Skin of body (tissue), 2 donors: ENCODE data around the gene ABCA13. TPM values are rescaled to one million over a fixed set of nuclear protein-coding genes. Genes with fewer than 3 reads are reported as not detected.

ENCODE experiments used
- DNase-seq: peaks from one replicate; lab custom pipeline; 2025; lab: John Stamatoyannopoulos, UW
- total RNA-seq: library from RNA; depleted of rRNA; stranded (reverse); fragments of >200 nt; gene quantifications from one replicate; pipeline ENCODE4 v1.2.3, GENCODE V29; 2014

Gene ABCA13
- total RNA-seq, 1 donor from 2014 or later: 5.6 TPM

DNA sequence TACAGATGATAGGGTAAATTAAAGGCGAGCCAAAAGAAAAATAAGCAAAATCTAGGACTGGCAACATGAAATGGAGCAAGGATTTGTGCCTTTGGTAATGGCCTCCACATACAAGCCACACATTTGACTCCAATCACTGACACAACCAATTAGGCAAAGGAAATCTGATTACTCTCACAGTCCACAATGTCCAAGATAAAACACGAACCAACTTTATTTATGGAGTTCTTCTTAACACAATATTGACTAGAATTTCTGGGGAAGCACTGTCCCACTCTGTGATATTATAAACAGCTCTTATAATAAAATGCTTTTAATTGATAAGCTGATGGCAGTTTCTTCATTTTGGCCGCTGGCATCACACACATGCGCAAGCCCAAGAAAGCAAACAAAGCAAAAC, 334.2 kb downstream of the ABCA13 start:
- no peak for DNase-seq

DNA sequence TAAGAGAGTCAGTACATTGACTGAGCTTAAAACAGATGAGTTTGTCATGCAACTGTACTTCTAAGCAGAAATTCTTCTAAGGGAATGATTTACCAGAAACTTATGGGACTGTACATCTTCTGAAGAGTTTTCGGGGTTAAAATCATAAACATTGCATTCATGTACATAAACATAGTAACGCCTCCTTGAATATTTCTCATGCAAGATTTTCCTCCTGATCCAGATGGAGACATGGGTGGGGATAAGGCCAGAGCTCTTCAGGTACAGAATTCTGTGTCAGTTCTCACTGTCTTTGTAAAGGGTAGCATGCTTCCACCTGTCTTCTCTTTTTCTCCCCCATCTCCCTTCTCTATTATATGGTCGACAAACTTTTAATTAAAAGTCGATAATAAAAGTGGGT, 335.3 kb downstream of the ABCA13 start:
- DNase-seq: no peak

GRCh38 chr7:48511080-48511479, 339.8 kb downstream of the ABCA13 start:
- no peak for DNase-seq

DNA sequence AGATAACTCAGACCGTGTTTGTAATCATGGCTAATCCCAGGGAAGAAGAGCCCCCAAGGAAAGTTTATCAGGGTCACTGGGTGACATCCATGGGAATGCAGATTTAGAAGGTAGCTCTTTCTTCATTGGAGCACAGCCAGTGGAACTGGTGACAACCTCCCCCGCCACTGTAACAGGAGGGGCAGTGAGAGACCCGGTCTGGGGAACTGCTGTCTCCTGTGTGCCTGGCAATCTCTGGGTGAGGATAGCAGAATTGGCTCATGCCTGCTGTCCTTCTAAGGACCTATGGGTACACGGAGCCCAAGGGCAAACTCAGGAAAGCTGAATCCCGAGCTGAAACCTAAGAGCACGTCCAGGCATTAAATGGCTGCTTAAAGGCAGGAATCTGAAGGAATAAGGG, 341.6 kb downstream of the ABCA13 start:
- DNase-seq: no peak

DNA sequence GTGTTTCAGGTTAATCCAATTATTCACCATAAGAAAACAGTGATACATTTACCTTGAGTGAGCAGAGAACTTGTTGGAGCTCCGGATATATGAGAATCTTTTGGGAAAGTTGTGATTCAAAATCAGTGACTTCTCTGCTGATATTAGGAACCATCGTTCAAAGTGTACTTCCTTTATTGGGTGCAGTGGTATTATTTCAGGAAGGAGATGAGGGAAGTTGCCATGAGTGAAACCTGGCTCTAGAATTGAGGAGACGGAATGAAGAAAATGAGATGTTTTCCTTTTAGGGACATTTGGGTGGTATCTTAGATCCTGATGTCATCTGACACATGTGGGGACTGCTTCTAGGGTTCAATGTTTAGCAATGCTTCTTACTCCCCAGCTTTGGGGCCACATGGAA, 343.9 kb downstream of the ABCA13 start:
- DNase-seq: no peak

DNA sequence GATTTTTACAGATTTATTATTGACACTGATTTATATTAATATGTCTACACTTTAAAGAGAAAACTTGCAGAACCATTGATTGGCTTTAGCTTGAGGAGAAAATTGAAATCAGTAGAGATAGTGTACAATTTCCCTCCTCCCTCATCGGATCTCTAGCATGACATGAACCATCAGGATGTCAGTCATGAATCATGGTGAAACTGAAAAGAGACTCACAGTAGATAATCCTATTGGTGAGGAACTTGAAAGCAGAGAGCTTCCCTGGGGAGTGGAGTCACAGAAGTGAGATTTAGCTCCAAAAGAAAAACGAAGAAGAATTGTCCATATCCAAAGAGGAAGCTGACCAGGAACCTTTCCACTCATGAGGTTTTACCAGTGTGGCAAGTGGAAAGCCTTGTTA, 346.8 kb downstream of the ABCA13 start:
- no peak for DNase-seq

- DNase-seq: no peak
Observed at GRCh38 chr7:48522692-48523091, 351.4 kb downstream of the ABCA13 start.

DNA sequence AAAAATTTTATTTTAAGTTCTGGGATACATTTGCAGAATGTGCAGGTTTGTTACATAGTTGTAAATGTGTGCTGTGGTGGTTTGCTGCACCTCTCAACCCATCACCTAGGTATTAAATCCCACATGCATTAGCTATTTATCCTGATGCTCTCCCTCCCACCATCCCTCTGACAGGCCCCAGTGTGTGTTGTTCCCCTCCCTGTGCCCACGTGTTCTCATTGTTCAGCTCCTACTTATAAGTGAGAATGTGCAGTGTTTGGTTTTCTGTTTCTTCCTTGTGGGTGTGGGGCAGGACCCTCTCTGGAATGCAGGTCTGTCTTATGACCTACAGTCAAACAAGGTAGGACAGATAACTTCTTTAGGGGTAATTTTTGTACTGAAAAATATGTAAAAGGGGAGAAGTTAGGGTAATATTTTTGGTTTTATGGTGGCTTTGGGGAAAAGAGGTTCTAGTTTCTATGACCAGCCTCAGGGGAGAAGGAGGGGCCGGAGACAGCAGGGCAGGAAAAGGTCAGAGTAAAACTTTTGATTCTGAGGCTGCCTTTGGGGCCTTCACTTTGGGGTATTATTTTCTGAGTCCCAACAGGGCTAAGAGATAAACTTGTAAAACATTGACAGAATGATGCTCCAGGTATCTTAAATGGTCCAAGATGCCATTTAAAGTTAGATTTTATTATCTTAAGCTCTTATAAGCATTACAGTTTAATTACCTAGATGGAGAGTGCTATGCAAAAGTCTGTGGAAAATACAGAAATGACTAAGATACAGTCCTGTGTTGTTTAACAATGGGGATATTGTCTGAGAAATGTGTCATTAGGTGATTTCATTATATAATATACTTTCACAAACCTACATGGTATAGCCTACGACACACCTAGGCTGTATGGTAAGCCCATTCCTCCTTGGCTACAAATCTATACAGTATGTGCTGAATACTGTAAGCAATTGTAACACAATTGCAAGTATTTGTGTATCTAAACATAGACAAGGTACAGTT, 354.8 kb downstream of the ABCA13 start:
- no peak for DNase-seq

- no peak for DNase-seq
Observed at GRCh38 chr7:48528646-48529045, 357.4 kb downstream of the ABCA13 start.

- DNase-seq: no peak
Observed at GRCh38 chr7:48537561-48537960, 366.3 kb downstream of the ABCA13 start.

- DNase-seq: no peak
Observed at GRCh38 chr7:48540746-48541145, 369.5 kb downstream of the ABCA13 start.

GRCh38 chr7:48548667-48549066, 377.4 kb downstream of the ABCA13 start:
- DNase-seq: no peak

GRCh38 chr7:48551652-48552051, 380.4 kb downstream of the ABCA13 start:
- no peak for DNase-seq

DNA sequence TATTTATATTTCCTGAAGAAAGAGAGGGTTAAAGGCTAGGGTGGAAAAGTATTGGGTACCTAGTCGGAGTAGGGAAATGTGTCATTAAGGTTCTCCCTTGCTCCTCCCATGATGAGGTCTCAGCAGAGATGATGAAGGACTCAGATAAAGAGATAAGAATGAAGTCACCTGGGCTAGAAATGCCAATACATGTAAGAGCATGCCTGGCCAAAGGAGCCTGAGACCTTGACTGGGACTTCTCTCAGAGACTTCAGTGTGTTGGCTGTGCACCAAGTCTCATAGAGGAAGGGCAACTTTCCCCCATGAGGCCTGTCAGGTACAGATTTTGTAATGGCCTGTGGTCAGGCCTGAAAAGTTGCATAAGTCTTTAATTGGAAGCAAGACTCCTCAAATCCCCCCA, 392.1 kb downstream of the ABCA13 start:
- no peak for DNase-seq

- DNase-seq: no peak
Observed at GRCh38 chr7:48575516-48575915, 404.3 kb downstream of the ABCA13 start.

DNA sequence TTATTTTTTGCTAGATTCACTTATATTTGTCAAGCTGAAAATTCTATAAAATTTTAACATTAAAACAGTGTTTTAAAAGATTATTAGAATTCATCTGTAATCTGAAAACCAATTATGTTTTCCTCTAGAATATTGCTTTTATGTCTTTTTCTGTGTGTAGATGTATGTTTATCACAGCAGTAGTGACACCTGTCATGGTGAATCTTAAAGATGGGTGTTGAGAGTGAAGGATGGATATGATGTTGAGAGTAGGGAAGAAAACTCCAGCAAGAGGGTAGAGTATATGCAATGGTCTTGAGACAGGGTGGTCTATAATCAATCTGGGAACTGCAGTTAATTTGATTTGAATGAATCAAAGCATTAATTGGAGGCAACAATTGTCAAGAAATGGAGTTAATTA, 416.2 kb downstream of the ABCA13 start:
- DNase-seq: no peak

DNA sequence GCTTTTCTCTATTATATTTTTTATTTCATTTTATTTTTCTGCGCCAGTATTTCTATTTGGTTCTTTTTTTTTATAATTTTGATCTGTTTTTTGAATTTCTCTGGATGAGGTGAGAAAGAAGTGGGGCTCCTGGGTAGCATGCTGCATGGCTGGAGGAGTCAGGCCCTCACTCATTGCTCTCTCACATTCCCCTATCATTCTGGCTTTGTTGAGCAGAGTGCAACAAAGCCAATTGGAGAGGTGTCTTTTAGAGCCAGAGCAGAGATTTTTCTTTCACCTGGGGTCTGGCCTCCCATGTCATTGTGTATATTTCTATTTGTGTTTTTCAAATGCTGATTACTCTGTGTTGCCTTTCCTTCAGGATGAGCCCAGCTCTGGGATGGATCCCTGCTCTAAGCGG, 423.1 kb downstream of the ABCA13 start:
- no peak for DNase-seq

GRCh38 chr7:48595756-48596155, 424.5 kb downstream of the ABCA13 start:
- no peak for DNase-seq

GRCh38 chr7:48610705-48611104, 439.4 kb downstream of the ABCA13 start:
- DNase-seq: no peak

- no peak for DNase-seq
Observed at GRCh38 chr7:48611993-48612392, 440.7 kb downstream of the ABCA13 start.

- DNase-seq: no peak
Observed at GRCh38 chr7:48617508-48617907, 446.2 kb downstream of the ABCA13 start.

DNA sequence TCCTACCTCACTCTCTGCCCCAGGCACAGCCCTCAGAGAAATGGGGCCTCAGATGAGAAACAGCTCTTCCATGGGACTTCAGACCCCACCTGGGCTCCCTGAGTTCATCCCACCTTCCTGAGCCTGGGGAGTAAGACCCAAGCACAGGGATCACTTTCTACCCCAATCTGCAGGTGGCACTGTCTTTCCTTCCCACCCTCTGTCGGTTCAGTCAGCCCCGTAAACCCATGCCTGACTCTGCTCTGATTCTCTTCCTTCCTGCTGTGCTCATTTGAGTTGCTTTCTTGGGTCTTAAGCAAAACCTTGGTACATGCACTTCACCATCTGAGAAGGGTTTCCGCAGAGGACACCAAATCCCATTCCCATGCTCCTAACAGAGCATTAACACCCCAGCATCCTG, 446.7 kb downstream of the ABCA13 start:
- DNase-seq: no peak

GRCh38 chr7:48621076-48621475, 449.8 kb downstream of the ABCA13 start:
- DNase-seq: no peak
